GM08714 (cell line): ENCODE measurements around the gene SERPINH1.

Experiments
- H3K4me3 ChIP-seq: fragments of 200-500 bp; sonication (Bioruptor generic); 2 replicates; pipeline ENCODE4 v1.5.1; 2014; ENCODE audit warnings: mild to moderate bottlenecking, low read length, inconsistent platforms
- ZNF274 ChIP-seq: IDR thresholded peaks from 2 replicates; pipeline ENCODE4 v1.6.1; 2012; ENCODE audit warnings: mild to moderate bottlenecking, low read depth, low read length

Gene SERPINH1

DNA sequence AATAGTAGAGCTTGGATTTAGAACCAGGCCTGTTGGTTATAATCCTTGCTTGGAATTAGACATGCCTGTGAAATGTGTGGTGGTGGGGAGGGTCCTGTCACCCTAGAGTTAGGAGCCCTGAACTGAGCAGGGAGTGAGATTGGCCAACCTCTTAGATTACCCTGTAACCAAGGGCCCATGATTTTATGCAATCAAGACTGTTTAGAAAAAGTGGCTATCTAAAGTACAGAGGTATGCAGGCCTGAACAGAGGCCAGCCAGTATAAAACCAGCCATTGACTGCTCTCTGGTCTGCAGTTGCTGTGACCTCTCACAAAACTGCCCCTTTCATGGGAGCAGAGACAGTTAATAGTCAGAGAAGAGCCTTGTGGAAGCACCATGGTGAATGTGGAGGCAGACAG is 36.2 kb downstream of the SERPINH1 start:
- TF ChIP-seq ZNF274: no peak
- H3K4me3 ChIP-seq: no peak overlapping the region

DNA sequence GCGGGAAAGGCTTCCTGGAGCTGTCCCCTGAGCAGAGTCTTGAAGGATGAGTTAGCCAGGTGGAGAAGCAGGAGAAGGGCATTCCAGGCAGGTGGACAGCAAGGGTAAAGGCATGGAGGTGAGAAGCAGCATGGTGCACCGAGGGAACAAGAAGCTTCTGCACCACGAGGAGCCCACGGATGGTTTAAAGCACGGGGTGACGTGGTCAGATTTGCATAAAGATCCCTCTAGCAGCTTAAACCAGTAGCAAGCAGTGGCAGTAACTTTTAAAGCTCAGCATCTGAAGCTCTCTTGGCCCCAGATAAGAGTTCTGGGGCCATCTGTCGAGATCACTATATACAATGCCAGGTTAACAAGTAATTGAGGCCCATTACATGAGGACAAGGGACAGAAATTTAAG is 36.8 kb downstream of the SERPINH1 start:
- TF ChIP-seq ZNF274: no peak
- H3K4me3 ChIP-seq: no peak overlapping the region

DNA sequence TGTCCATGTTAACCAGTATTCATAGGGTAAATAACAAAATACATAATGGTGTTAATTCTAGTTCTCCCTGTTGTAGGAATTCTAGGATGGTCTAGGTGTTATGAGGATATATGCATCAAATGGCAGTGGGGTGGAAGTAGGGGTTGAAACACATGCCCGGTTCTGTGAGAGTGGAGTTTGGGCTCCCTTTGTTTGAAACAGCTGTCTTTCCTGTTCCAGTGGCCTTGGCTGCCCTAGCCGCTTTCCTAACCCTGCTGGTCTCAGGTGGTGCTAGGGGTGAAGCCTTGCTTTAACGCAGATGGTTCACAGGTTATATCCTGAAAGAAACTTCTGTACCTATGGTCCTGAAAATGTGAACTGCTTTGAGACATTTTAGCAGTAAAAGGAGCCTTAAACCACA is 38.3 kb downstream of the SERPINH1 start:
- TF ChIP-seq ZNF274: no peak
- no peak overlapping the region for H3K4me3 ChIP-seq

DNA sequence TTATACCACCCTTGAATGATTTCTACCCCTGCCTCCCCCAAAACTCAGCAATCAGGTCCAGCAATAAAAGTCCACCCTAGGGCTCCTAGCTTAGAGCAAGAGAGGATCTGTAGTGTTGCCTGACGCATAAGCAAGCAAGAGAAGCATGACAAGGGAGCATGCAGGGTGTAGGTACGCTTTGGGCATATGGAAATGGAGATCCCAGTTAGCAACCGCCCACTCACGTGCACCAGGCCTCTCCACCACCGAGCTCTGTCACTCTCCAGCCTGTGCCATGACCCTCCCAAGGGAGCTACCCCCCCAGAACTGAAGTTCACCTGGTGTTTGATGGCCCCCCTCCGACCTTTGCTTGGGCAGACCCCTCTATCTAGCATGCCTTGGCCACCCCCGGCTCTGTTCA is 39.4 kb downstream of the SERPINH1 start:
- H3K4me3 ChIP-seq: no peak overlapping the region
- TF ChIP-seq ZNF274: no peak

DNA sequence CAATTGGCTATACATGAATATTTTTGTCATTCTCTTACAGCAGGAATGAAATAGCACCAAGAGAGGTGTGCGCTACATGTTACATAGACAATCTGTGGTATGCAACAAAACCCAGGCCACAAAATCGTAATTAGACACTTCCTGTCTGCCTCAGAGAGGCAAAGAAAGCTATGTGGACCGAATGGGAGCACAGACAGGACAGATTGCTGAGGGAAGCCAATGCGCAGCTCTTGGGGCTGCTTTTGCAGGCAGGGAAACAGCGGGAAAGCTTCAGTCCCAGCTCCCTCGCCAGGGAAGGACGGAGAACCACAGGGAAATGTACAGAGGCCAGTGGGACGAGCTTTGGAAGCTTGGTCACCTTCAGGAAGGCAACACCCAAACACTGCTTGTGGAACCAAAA is 40.9 kb downstream of the SERPINH1 start:
- TF ChIP-seq ZNF274: no peak
- no peak overlapping the region for H3K4me3 ChIP-seq

DNA sequence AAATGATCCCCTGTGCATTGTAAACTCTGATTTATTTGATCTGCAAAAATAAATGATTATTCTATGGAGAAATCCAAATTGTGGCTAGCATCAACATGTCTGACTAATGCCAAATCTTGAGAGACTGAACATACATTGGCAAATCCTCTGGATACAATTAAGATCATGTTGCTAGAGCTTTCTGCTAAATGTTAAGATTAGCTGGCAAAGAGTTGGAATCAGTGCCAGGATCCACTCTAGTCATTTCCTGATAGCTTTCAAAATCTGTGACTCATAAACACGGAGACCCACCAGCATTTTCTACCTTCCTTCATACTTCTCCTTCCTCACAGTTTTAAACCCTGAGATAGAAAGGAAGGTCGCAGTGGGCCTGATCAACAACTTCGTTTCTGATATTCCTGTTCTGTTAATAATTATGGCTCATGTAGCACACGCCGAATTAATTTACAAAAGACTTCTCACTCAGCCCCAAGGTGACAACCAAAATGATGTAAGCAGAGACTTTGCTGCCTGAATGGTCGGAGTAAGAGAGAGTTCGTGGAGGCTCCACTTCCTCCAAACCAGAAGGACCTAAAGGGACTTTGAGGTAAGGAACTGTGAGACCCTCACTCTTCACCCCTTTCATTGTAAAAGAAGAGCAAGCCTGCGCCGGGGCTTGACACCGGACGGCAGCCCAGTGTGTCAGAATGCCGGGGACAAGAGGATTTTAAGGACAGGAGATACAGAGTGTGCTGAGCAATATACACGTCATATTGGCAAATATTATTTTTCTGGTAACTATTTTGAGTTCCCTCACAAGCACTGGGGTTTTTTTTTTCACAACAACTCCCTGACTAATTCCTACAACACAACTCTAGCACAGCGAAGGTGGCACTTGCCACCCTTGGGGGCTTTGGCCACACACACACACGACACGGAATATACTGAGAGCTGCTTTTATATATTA is 42.0 kb downstream of the SERPINH1 start:
- TF ChIP-seq ZNF274: no peak
- no peak overlapping the region for H3K4me3 ChIP-seq

DNA sequence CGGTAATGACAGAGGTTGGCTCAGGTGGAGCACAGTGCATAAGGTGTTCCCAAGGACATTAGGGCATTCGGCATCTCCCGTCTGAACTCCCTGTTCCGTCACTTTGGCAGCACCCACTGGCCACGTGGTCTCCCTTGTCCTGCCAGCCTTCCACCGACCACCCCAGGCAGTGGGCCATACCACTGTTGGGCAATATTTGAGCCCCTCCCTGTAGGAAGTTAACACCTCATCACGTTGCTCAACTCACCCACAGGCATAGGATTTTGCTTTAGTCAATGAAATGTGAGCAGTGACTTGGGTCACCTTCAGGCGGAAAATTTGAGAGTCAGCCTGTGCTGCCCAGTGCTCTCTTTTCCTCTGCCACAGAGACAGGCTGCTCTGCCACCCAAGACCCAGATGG is 44.0 kb downstream of the SERPINH1 start:
- TF ChIP-seq ZNF274: no peak
- no peak overlapping the region for H3K4me3 ChIP-seq

DNA sequence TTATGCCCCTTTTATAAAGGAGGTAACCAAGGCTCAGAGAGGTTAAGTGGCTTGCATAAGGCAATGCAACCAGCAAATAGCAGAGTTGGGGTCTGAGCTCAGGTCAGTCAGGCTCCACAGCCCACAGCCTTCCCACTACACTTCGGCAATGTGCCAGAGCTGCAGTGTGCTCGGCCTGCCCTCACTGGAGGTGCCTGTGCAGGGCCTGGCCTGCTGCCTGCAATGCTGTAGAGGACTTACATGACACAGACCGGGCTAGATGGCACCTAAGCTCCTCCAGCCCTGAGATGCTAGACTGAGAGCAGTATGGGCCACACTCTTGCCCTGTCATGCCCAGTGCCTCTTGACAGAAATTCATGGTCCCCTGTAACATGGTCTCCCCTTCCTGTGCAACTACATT is 49.8 kb downstream of the SERPINH1 start:
- no peak overlapping the region for H3K4me3 ChIP-seq
- no peak for TF ChIP-seq ZNF274

DNA sequence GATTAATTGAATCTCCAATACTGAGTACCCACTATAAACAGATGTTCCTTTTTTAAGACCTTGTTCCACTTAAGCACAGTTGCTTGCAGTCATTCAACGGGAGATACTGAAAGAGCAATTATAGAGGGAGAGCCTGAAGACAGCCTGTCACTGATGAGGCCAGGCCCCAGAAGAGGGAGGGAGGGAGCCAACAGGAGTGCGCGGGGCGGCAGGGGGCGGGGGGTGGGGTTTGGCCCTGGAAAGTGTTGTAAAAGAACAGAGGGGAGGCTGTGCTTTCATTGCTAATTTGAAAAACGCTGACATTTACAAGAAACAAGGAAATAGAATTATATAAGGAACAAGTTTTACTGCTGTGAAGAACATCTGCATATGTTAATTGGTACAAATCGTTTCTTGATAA is 53.7 kb downstream of the SERPINH1 start:
- no peak overlapping the region for H3K4me3 ChIP-seq
- TF ChIP-seq ZNF274: no peak

DNA sequence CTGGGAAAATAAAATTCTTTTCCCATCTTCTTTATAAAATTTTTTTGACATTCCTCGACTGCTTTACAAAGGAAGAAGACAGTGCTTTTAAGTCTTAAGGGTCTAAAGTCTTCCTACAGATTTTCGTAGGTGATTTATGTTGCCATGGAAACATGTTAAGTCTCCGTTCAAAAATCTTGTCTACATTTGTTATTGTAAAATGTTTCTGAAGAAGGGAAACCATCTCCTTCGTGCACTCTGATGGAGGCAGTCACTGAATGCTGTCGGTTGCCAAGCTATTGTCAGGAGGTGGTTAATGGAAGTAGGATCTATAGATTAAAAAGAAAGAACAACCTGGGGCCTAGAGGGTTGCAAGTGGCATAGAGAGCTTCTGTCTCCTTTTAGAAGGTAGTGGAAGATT is 54.2 kb downstream of the SERPINH1 start:
- no peak for TF ChIP-seq ZNF274
- H3K4me3 ChIP-seq: no peak overlapping the region
